Keratinocyte (primary cell): ENCODE results near the gene GRM4. TPM values are rescaled to one million over a fixed set of nuclear protein-coding genes. Genes with fewer than 3 reads are reported as not detected.

ENCODE experiments used
- DNase-seq: peaks from one replicate; pipeline ENCODE4 v3.0.0-alpha.2; 2011; ENCODE audit warnings: low read depth, missing footprints, low spot score
- FAIRE-seq: peaks from 2 replicates; lab custom pipeline; 2011; peaks lifted over from hg19 to GRCh38; lab: Jason Lieb, UNC
- H2AFZ ChIP-seq: 2 replicates; pipeline ENCODE4 v1.6.0; 2012; ENCODE audit warnings: low read length, control low read depth, inconsistent platforms; ENCODE audit not compliant: control insufficient read depth
- H3K27ac ChIP-seq: 2 replicates; pipeline ENCODE4 v1.5.1; 2011; ENCODE audit warnings: low read length; ENCODE audit not compliant: control insufficient read depth, insufficient read depth
- H3K27me3 ChIP-seq: 3 replicates; pipeline ENCODE4 v1.6.0; 2011; ENCODE audit warnings: low read length; ENCODE audit not compliant: control insufficient read depth, insufficient read depth; ENCODE audit errors: extremely low read depth
- H3K36me3 ChIP-seq, 2 experiments: 2 replicates in 1 of 2; 3 replicates in 1 of 2; pipeline ENCODE4 v1.5.1; 2011; ENCODE audit warnings: low read length in 2 of 2, mild to moderate bottlenecking in 1 of 2; ENCODE audit not compliant: control insufficient read depth in 2 of 2, insufficient read depth in 2 of 2; ENCODE audit errors: extremely low read depth in 1 of 2
- H3K4me1 ChIP-seq: 3 replicates; pipeline ENCODE4 v1.5.1; 2011; ENCODE audit warnings: low read length; ENCODE audit not compliant: control insufficient read depth, insufficient read depth; ENCODE audit errors: extremely low read depth
- H3K4me2 ChIP-seq: 3 replicates; pipeline ENCODE4 v1.6.0; 2011; ENCODE audit warnings: low read depth, low read length; ENCODE audit not compliant: control insufficient read depth, insufficient read depth; ENCODE audit errors: extremely low read depth
- H3K4me3 ChIP-seq, 3 experiments: fragments of 200-600 bp in 1 of 3; sonication (generic) in 1 of 3; 2 replicates in 2 of 3; 3 replicates in 1 of 3; pipeline ENCODE4 v1.5.1; 2011 to 2016; ENCODE audit warnings: low read length in 3 of 3, mild to moderate bottlenecking in 3 of 3, control low read depth in 2 of 3, inconsistent platforms in 1 of 3, low read depth in 1 of 3, mixed read lengths in 1 of 3, mixed run types in 1 of 3, moderate library complexity in 1 of 3; ENCODE audit not compliant: control insufficient read depth in 2 of 3, insufficient read depth in 2 of 3; ENCODE audit errors: extremely low read depth in 1 of 3
- H3K79me2 ChIP-seq: 2 replicates; pipeline ENCODE4 v1.6.0; 2012; ENCODE audit warnings: low read length; ENCODE audit not compliant: control insufficient read depth, insufficient read depth
- H3K9ac ChIP-seq: 3 replicates; pipeline ENCODE4 v1.6.0; 2011; ENCODE audit warnings: low read length; ENCODE audit not compliant: control insufficient read depth, insufficient read depth; ENCODE audit errors: extremely low read depth
- H3K9me1 ChIP-seq: 3 replicates; pipeline ENCODE4 v1.6.0; 2011; ENCODE audit warnings: low read length; ENCODE audit not compliant: control insufficient read depth, insufficient read depth; ENCODE audit errors: extremely low read depth
- H3K9me3 ChIP-seq: 2 replicates; pipeline ENCODE4 v1.5.1; 2012; ENCODE audit warnings: low read depth, low read length; ENCODE audit not compliant: control insufficient read depth
- H4K20me1 ChIP-seq: 3 replicates; pipeline ENCODE4 v1.6.0; 2011; ENCODE audit warnings: low read length; ENCODE audit not compliant: control insufficient read depth, insufficient read depth; ENCODE audit errors: extremely low read depth
- EZH2 ChIP-seq: IDR thresholded peaks from one replicate; pipeline ENCODE4 v1.6.1; 2012; ENCODE audit warnings: inconsistent platforms, mild to moderate bottlenecking, low read length, moderate library complexity
- dilution Hi-C: fragments of 300-500 bp; cut with MboI; formaldehyde crosslinking; loops from one replicate; pipeline ENCODE4 v1.7.0; 2020; ENCODE audit warnings: low sequenced_read_pairs; ENCODE audit not compliant: extremely low pct_ligation_motif_present
- polyA plus RNA-seq, 5 experiments: library from polyadenylated mRNA; depleted of rRNA in 3 of 5; stranded (reverse) in 3 of 5; stranded (forward) in 1 of 5; unstranded in 1 of 5; fragments of >200 nt; gene quantifications; 1 replicate in 1 of 5; 2 replicates in 3 of 5; 3 replicates in 1 of 5; pipeline versions ENCODE4 v1.2.1 to v1.2.3, GENCODE V29; 2011 to 2012; ENCODE audit warnings: missing spikeins in 2 of 5, low read depth in 1 of 5, low replicate concordance in 1 of 5
- TF ChIP-seq, protein P1 (sequence below), 3 experiments: IDR thresholded peaks in 1 of 3; conservative IDR thresholded peaks in 1 of 3; optimal IDR thresholded peaks in 1 of 3; 2 replicates in 2 of 3; 3 replicates in 1 of 3; pipeline versions ENCODE3 to v1.5.1; 2011; ENCODE audit warnings: low read length in 3 of 3, mild to moderate bottlenecking in 3 of 3, moderate library complexity in 2 of 3, control low read depth in 1 of 3, inconsistent platforms in 1 of 3; ENCODE audit not compliant: insufficient read depth in 2 of 3; ENCODE audit errors: extremely low read depth in 1 of 3

The GRM4 gene
- polyA plus RNA-seq, 1 donor (not counting 4 experiments of a cell fraction or from before 2014, with no cell fraction given) = not detected

DNA sequence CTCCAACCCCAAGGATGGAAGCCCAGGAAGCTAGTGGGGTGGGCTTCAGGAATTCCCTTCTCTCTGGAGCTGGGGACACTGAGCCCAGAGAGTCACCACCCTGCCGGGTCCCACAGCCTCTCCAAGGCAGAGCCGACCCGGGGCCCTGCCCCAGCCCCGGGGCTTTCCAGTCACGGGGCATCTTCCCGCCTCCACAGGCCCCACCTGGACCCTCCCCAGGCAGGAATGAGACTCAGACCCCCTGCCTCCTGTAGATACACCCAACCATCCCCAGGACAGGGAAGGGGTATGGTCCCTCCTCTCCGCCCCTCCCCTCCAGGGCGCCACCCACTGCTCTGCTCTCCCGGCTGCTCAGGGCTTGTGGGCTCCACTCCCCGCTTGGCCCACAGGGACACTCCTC, 53.3 kb downstream of the GRM4 start:
- H3K27me3 ChIP-seq = peaks cover 45% of the 10 kb centered on the region
- H3K4me3 ChIP-seq = no peak overlapping the region
- no peak overlapping the region for H3K4me2 ChIP-seq
- no peaks in the 10 kb centered on the region for H3K9me3 ChIP-seq
- no peaks in the 10 kb centered on the region for H3K36me3 ChIP-seq
- H3K9me1 ChIP-seq = no peaks in the 10 kb centered on the region
- no peaks in the 10 kb centered on the region for H4K20me1 ChIP-seq
- H3K9ac ChIP-seq = no peak overlapping the region
- FAIRE-seq (no peak), DNase-seq (no peak)
- no peak overlapping the region for H2AFZ ChIP-seq
- no peaks in the 10 kb centered on the region for H3K79me2 ChIP-seq
- no peak overlapping the region for H3K27ac ChIP-seq
- TF ChIP-seq, protein P1, sequence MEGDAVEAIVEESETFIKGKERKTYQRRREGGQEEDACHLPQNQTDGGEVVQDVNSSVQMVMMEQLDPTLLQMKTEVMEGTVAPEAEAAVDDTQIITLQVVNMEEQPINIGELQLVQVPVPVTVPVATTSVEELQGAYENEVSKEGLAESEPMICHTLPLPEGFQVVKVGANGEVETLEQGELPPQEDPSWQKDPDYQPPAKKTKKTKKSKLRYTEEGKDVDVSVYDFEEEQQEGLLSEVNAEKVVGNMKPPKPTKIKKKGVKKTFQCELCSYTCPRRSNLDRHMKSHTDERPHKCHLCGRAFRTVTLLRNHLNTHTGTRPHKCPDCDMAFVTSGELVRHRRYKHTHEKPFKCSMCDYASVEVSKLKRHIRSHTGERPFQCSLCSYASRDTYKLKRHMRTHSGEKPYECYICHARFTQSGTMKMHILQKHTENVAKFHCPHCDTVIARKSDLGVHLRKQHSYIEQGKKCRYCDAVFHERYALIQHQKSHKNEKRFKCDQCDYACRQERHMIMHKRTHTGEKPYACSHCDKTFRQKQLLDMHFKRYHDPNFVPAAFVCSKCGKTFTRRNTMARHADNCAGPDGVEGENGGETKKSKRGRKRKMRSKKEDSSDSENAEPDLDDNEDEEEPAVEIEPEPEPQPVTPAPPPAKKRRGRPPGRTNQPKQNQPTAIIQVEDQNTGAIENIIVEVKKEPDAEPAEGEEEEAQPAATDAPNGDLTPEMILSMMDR (optimal IDR thresholded peaks at IDR 0.05 in 1 of 3, IDR thresholded peaks at IDR 0.05 in 1 of 3, conservative IDR thresholded peaks at IDR 0.05 in 1 of 3; ENCODE audit: extremely low read depth in 1 of 3, insufficient read depth in 2 of 3, low read length in 3 of 3) = no peak
- no peak for TF ChIP-seq EZH2
- dilution Hi-C loops = no loop called here
- H3K4me1 ChIP-seq = no peaks in the 10 kb centered on the region

DNA sequence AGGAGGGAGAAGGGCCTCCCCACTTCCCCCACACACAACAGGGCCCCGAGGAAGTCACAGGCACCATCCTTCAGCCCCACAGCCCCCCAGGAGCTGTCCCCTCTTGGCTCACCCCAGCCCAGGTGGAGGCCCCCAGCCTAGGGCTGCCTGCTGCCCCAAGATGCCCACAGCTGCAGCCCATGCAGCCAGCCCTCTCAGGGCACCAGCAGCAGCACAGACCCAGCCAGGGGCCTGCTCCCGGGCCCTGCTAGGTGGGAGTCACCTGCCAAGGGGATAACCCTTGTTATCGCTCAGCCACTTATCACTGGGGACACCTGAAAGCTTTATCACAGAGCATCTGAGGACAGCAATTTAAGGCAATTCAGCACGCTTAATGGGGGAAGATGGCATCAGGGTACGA, 55.0 kb downstream of the GRM4 start:
- no peaks in the 10 kb centered on the region for H3K4me1 ChIP-seq
- DNase-seq (no peak), FAIRE-seq (no peak)
- H3K36me3 ChIP-seq = no peaks in the 10 kb centered on the region
- H3K4me2 ChIP-seq = no peak overlapping the region
- no peak for TF ChIP-seq EZH2
- TF ChIP-seq, protein P1 (optimal IDR thresholded peaks at IDR 0.05 in 1 of 3, IDR thresholded peaks at IDR 0.05 in 1 of 3, conservative IDR thresholded peaks at IDR 0.05 in 1 of 3; ENCODE audit: extremely low read depth in 1 of 3, insufficient read depth in 2 of 3, low read length in 3 of 3) = no peak
- no peak overlapping the region for H3K4me3 ChIP-seq
- H3K9me1 ChIP-seq = no peaks in the 10 kb centered on the region
- H4K20me1 ChIP-seq = no peaks in the 10 kb centered on the region
- H3K27ac ChIP-seq = no peak overlapping the region
- H3K79me2 ChIP-seq = no peaks in the 10 kb centered on the region
- no peak overlapping the region for H2AFZ ChIP-seq
- peaks cover 37% of the 10 kb centered on the region for H3K27me3 ChIP-seq
- dilution Hi-C loops = no loop called here
- H3K9ac ChIP-seq = no peak overlapping the region
- H3K9me3 ChIP-seq = no peaks in the 10 kb centered on the region
